GM18520 (cell line): ENCODE data around the gene MS4A18.
"Not testable (repeated sequence)": the region's sequence is repeated elsewhere in the genome, so short reads cannot be mapped to it uniquely, and the experiment has no call there.

Experiments used
- ATAC-seq: cut with Tn5 transposase; IDR thresholded peaks from one replicate; pipeline ENCODE4 v1.9.1; 2021; ENCODE audit not compliant: unreplicated experiment

MS4A18 gene

DNA sequence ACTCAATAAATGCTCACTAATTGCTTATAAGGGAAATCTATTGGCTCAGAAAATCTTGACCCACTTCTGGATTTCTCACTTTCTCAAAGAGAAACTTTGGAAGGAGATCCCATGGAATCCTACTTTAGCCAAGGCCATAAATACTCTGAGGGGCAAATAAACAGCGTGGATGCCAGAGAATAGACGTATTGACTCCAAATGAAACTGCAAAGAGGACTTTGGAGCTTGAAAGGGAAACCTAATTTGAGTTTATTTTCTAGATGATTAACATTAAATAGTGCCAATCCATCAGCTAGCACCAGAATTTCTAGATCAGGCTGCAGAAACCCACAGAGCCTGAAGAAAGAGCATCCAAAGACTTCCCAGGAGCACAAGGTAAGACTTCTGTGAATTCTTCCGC is at the start of gene MS4A18:
MS4A18 (plus strand) TSS at position 301 of the 400 bp plus-strand sequence.
- ATAC-seq = no peak

DNA sequence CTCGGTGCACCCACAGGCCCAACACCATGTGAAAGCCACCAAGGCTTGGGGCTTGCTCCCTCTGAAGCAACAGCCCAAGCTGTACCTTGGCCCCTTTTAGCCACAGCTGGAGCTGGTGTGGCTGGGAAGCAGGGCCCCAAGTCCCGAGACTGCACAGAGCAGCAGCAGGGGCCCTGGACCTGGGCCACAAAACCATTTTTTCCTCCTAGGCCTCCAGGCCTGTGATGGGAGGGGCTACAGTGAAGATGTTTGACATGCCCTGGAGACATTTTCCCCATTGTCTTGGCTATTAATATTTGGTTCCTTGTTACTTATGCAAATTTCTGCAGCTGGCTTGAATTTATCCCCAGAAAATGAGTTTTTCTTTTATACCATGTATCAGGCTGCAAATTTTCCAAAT is 46.3 kb upstream of the MS4A18 start:
- not testable (repeated sequence) for ATAC-seq

DNA sequence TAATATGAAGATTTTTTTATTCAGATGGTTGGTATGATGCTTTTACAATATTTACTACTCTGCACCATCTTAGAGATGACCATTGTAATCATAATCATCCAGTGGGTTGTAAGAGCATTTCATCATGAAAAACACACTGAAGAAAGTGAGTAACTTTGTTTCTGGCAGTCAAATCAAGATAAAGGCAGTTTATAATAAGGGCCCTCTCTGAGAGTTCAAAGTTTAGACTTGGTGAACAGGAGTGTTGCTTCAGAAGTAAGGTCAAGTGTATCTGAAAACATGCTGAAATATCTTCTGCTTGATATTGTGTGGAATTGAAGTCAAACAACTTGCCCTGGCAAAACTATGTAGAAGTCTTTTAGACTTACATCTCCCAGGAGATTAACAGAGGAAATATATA is 44.6 kb upstream of the MS4A18 start:
- ATAC-seq = no peak

DNA sequence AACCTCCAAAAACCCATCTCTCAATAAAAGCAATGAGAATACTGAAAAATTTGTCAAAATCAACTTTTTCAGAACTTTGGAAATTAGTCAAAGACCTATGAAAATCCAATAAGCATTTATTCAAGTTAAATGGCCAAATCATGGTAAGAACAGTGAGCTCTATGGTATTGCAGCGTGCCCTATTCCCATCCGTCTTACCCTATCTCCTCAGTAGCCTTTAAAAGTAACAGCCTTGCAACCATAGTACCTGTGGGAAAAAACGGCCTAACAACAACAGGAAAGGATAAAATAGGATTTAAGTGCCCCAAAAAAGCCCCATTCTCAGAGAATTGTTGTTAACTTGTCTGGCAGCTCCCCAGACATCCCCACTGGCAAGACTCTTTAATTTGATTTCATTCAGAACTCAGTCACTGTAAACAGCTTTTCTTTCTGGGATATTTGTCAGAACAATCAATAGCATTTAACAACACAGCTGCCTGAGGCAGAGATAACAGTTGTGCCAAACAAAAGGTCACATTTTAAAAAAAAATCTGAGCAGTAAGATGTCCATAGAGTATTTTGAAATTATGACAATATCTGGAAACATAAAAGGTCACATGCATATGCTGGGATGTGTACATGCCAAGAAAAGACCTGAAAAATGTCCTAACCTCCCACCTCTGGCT is 43.9 kb upstream of the MS4A18 start:
- no peak for ATAC-seq

DNA sequence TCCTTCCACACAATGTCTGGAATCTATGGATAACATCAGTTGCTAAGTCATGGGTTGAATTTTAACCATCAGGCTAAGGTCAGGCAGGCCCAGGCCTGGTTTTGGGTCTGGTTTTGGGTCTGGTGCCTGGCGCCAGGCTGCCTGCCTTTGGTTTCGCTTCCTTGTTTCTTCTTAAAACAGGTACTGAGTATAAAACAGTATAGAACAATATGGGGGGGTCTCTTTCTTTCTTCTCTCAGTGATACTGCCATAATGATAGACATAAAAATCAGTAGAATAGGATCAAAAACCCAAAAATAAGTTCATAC is 40.0 kb upstream of the MS4A18 start:
- not testable (repeated sequence) for ATAC-seq

DNA sequence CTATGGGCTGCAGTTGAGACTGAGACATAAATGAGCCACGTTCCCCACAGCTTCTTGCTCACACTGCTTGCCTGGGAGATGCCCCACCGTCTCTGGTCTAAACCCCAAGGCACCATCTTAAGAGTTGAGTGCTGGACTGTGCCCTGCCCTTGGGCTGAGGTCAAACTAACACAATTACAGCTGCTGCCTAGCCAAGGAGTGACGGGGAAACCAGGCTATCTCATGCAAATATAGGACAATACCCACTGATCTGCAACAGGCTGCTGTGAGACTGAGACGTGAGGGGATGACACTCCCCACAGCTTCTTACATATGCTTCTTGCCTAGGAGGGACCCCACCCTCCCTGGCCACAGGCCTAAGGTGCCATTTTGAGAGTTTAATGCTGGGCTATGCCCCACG is 32.9 kb upstream of the MS4A18 start:
- no peak for ATAC-seq

DNA sequence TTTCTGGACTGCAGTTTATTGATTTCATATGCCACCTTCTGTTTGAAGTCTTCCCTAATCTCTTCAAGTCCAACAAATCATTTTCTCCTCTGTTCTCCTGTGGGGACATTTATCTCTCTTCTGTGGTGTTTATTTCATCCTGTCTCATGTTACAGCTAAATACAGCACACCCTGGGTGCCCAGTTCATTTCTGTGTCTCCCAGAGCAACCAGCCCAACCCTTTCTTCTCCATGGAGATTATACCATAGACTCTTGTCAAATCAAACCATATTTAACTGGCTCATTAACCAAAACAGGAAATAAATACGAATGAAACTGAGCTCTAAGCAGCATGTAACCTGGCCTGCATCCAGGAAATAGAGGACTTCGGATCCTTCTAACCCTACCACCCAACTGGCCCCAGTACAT is 25.2 kb upstream of the MS4A18 start, which contains the start of gene MS4A8:
MS4A8 (plus strand) TSS at position 329 of the 408 bp plus-strand sequence. CDS start 1,249 bp downstream, outside the sequence.
- no peak for ATAC-seq

DNA sequence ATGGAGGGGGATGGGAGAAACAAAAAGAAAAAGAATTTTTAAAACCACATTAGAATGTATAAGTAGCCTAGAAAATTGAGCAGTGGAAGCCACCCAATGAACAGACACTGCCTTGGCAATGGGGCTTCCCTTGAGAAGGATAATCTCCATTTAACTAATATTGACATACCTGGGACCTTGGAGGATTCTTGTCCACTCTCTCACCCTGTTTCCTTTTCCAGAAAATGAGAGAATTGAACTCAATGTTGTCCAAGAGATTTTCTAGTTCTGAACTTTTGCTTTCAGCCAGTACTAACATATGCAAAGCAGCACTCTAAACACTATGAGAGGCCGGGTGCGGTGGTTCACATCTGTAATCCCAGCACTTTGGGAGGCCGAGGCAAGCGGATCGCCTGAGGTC is 24.6 kb upstream of the MS4A18 start:
- no peak for ATAC-seq

DNA sequence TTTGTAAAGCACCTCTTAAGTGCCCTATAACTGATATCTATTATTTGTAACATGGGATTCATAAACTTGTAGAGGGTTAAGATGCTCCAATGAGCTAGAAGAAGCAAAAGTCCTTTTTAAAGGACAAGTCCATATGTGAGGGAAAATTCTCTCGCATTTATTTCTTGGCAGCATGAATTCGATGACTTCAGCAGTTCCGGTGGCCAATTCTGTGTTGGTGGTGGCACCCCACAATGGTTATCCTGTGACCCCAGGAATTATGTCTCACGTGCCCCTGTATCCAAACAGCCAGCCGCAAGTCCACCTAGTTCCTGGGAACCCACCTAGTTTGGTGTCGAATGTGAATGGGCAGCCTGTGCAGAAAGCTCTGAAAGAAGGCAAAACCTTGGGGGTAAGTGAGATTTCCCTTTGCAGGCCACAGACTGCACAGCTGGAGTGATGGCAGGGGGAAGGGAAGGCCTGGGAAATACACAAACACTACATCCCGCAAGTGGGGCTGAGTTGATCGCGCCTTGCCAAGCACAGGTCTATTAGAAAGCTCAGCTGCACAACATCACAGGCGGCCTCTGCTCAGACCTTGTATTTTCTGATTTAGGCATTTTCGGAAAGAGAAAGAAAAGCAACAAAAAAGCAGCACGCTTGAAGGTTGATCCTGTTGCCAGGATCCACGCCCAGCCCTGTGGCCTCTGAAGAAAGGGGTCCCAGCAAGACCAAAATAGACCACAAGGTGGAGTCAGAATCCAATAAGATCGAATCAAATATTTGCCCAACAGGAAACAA is 23.6 kb upstream of the MS4A18 start:
- no peak for ATAC-seq

DNA sequence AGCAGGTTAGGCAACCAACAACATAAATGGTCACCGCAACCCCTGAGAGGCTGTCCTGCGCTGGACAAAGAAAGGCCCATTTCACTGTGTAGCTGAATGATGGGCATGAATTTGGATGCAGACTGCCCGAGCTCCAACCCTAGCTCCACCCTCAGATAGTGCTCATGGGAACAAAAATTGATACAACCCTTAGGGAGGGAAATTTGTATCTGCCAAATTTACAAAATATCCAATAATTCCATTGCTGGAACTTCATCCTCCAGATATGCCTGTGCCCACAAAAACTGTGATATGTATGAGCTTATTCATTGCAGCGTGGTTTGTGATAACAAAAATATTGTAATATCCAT is 23.1 kb upstream of the MS4A18 start:
- ATAC-seq = no peak

DNA sequence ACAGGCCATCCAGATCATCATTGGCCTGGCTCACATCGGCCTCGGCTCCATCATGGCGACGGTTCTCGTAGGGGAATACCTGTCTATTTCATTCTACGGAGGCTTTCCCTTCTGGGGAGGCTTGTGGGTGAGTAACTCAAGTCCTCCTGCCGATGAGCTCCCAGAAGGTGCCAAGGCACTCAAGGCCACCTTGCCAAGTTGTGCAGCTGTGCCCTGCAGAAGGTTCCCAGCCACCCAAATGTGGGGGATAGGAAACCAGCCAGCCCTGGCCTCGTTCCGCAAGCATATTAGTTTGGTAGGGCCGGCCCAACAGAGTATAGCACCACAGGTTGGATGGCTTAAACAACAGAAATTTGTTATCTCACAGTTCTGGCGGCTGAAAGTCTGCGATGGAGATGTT is 21.1 kb upstream of the MS4A18 start:
- no peak for ATAC-seq

DNA sequence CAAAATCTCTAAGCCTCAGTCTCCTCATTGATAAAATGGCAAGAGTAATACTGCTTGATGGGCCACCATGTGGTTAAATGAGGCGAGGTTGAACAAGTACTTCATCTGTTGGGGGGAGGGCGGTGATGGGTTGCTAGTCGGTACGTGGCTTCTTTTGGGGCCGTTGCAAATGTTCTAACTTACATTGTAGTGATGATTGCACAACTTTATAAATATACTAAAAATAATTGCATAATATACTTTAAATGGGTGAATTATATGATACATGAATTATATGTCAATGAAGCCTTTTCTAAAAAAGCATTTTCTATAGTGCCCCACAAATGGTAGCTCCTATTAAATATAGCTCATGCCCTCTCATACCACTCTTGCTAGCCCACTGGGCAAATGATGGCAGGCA is 18.6 kb upstream of the MS4A18 start:
- ATAC-seq = no peak

DNA sequence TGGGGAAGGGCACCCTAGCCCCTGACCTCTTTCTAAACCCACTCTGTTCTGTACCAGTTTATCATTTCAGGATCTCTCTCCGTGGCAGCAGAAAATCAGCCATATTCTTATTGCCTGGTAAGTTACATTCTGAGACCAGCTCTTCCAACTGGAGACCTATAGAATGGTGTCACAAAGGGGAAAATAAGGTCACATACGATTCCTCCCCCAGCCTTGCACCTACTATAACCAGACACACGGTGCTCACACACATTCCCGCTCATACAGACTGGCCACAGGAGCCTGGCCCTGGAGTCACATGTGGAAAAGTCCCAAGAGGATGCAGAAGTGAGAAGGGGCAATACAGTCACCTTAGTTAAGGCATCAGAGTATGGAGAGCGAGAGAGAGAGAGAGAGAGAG is 17.6 kb upstream of the MS4A18 start:
- ATAC-seq = no peak

DNA sequence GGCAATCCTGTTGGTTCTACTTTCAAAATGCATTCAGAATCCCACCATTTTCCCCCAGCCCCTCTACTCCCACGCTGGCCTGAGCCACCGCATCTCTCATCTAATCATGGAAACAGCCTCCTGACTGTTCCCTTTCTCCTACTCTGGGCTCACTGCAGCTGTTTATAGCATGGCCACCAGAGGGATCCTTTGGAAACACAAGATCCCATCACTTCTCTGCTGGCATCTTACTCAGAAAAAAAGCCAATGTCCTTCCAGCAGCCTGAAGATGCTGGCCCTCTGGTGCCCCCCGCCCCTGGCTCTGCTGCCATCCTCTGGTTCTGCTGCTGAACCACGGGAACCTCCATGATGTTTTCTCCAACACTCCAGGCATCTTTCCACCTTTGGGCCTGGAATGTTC is 14.0 kb upstream of the MS4A18 start:
- ATAC-seq = no peak

DNA sequence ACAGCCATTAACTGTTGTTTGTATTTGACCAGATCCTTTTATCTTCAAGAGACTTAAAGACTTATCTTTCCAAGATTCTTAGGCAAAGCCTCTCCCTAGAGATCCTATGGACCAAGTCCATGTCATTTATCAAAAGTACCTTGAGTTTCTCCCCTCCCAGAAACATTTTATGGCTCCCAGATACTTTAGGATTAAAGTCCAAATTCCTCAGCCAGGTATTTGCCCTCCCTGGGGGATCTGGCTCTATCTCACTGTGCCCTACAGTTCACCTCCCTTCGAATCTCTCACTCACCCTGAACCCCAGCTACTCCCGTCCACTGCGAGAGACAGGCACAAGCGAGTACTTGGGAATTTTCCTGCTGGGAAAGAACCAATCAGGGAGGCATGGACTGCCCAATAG is 13.2 kb upstream of the MS4A18 start:
- no peak for ATAC-seq

DNA sequence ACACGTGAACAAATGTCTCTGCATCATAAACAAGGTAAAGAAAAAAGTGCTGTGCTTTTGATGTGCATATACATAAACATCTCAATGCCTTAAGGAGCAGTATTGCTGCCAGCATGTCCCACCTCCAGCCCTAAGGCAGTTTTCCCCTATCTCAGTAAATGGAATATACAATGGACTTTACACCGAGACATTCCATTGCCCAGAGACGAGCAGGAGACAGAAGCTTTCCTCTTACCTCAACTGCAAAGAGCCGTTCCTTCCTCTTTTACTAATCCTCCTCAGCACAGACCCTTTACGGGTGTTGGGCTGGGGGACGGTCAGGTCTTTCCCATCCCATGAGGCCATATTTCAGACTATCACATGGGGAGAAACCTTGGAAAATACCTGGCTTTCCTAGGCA is 11.1 kb upstream of the MS4A18 start:
- not testable (repeated sequence) for ATAC-seq

DNA sequence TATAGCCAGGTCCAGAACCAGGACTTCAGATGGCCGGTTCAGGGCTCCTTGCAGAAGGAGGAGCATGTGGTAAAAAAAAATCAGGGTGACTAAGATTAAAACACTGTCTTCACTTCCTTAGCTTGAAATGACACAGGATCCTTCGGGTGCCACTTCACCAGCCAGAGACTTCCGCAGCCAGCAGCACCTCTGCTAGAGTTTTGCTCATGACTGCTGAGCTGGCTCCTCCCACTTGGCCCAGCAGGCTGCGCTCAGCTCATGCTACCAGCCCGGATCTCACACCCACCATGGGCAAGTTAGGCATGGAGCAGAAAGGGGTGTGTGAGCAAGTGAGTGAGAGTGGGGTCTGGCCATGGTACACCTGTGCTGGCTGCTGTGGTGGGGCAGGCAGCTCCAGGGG is 6.6 kb upstream of the MS4A18 start:
- no peak for ATAC-seq

DNA sequence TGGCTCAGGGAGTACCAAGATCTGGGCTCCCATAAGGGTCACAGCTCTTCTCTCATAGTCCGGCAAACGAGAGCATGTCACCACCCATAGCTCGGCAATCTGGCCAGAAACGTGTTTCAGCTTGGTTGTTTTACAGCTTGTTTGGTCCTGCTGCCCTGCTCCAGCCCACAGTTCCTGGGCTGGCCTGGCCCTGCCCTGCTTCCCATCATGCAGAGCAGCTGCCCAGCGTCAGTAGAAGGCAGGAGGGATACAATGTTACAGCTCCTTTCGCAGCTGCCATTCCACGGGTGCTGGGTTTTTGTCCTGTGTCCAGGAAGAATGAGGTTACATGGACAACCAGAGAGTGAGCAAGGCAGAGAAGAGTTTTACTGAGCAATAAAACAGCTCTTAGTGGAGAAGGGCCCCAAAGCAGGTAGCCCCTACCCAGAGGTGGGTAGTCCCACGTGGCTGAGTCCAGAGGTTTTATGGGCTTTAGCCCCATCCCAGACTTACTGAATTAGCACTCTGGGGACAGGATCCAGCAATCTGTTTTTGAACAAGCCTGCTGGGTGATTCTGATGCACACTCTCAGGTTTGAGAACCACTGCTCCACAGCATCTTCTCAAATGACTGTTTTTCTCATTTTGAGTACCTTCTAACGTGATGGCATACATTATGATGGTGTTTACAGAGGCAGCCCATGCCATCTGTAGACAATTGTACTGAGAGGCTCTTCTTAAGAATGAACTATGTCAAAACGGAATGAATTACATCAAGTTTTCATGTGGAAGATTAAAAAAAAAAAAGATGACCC is 5.8 kb upstream of the MS4A18 start:
- no peak for ATAC-seq

DNA sequence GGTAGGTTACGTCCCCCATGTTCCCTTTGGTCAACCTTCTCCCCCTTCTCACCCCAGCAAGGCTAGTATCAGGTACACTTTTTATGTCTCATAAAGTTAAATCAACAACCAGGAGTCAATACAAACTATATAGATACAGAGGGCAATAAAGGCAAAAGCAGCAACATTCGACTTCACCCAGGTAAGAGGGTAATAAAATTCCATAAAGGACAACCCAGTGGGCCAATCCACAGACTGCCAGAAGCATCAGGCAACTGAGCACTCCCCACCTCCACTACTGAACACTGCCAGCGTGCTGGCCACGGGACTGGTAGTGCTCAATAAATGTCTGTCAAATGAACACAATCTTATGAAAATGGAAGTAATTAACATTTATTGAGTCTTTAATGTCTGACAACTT is 5.1 kb upstream of the MS4A18 start:
- no peak for ATAC-seq

DNA sequence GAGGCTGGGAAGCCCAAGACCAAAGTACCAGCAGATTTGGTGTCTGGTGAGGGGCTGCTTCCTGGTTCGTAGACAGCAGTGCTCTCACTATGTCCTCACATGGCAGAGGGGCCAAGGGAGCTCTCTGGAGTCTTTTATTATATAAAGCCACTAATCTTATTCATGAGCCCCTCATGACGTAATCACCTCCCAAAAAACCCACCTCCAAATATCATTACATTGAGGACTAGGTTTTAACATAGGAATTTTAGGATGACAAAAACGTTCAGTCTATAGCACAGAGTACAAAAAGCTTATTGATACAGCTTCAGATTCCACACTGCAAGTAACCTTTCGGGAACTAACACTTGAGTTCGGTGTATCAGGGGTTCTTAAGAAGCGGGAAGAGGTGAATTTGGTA is 4.1 kb upstream of the MS4A18 start:
- no peak for ATAC-seq

DNA sequence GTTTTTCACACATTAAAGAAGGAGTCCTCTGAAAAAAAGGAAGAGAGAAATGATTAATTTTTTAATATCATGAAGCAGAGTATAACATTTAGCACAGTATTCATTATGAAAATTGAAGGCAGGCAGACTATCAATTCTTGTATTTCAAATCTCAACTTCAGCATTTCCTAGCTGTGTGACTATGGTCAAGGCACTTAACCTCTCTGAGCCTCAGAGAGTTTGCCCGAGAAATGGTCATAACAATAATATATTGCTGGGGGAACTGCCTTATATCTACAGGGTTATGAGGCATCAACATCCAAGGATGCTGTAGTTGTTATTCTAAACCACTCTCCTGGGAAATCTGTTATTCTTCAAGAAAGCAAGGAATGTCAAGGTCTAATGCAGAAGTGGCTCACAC is 1.1 kb downstream of the MS4A18 start:
- ATAC-seq = no peak

DNA sequence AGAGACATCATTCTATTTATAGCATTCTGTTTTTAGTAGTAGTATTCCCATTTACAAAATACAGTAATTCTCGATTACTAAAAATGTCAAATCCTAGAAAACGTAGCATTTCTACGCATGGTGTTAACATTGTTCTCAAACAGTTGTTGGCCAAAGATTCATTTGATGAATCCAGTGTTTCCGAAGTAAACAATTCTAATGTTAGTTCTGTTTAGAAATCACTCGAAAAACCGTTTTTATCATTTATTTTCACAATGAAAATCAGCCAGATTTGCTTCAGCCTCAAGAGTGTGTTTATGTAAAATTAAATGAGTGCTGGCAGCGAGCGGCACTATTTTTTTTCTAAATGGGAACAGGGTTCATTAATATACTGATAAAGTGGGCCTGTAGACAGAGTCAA is 7.1 kb downstream of the MS4A18 start:
- ATAC-seq = no peak
